ENCODE data around the gene PPP1R9A.

Gene PPP1R9A

DNA sequence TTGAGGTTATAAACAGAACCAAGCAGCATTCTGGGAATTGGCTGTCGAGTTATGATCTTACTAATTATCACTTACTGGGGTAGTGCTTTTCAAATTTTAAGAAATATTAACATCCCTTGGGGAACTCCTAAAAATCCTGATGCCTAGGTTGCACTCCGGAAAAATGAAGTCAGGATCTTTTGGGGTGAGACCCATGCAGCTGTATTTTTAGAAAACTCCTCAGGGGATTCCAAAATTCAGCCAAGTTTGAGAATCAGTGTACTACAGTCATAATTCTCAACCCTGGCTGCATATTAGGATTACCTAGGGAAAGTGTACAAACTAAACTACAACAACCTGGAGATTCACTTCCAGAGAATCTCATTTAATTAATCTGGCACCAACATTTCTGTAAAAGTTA, 17.2 kb upstream of the PPP1R9A start:
- Histone ChIP-seq H3K9ac (ENCODE audit: low read depth, low read length) (no peak overlapping the region), H3K4me1 (ENCODE audit: insufficient read depth, low read length) (no peaks in the 10 kb centered on the region), H3K4me3 (ENCODE audit: low read length) (no peak overlapping the region), H3K36me3 (ENCODE audit: insufficient read depth, low read length) (no peaks in the 10 kb centered on the region), H3K9me3 (ENCODE audit: insufficient read depth, low read depth, low read length) (no peaks in the 10 kb centered on the region), H3K27me3 (ENCODE audit: insufficient read depth, low read length) (no peaks in the 10 kb centered on the region), H3K27ac (ENCODE audit: low read depth, low read length) (no peak overlapping the region)
- WGBS: 93% methylated on average over 2 of the region's 2 CpGs

DNA sequence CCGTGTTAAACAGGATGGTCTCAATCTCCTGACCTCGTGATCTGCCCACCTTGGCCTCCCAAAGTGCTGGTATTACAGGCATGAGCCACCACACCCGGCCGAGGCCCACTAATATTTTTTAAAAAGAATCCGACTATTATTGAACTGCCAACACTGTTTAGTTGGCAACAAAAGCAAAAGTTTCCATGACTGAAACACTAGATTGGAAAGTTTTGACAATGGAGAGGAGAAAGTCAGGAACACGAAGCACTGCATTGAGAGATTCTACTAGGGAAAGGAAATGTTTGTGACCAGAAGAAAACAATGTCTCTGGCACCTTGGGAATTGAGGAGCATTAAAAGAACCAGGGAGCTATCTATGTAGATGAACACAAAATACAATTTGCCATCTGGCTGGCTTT, 13.7 kb upstream of the PPP1R9A start:
- WGBS: 92% methylated on average over 6 of the region's 6 CpGs
- Histone ChIP-seq H3K4me1 (ENCODE audit: insufficient read depth, low read length) (no peaks in the 10 kb centered on the region), H3K27ac (ENCODE audit: low read depth, low read length) (no peak overlapping the region), H3K9ac (ENCODE audit: low read depth, low read length) (no peak overlapping the region), H3K4me3 (ENCODE audit: low read length) (no peak overlapping the region), H3K36me3 (ENCODE audit: insufficient read depth, low read length) (no peaks in the 10 kb centered on the region), H3K9me3 (ENCODE audit: insufficient read depth, low read depth, low read length) (no peaks in the 10 kb centered on the region), H3K27me3 (ENCODE audit: insufficient read depth, low read length) (no peaks in the 10 kb centered on the region)

DNA sequence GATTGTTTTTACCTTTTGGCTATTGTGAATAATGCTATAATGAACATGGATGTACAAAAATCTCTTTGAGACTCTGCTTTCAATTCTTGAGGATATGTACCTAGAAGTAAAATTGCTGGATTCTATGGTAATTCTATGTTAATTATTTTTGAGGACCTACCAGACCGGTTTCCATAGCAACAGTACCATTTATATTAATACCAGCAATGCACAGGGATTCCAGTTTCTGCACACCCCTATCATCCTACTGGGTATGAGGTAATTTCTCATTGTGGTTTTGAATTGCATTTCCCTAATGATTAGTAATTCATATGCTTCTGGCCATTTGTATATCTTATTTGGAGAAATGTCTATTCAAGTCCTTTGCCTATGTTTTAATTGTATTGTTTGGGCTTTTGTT, 9.9 kb upstream of the PPP1R9A start:
- no CpG with 5 or more reads among the region's 1 CpG for WGBS
- Histone ChIP-seq H3K9me3 (ENCODE audit: insufficient read depth, low read depth, low read length) (no peaks in the 10 kb centered on the region), H3K4me1 (ENCODE audit: insufficient read depth, low read length) (no peaks in the 10 kb centered on the region), H3K9ac (ENCODE audit: low read depth, low read length) (no peak overlapping the region), H3K36me3 (ENCODE audit: insufficient read depth, low read length) (no peaks in the 10 kb centered on the region), H3K4me3 (ENCODE audit: low read length) (no peak overlapping the region), H3K27me3 (ENCODE audit: insufficient read depth, low read length) (no peaks in the 10 kb centered on the region), H3K27ac (ENCODE audit: low read depth, low read length) (no peak overlapping the region)

DNA sequence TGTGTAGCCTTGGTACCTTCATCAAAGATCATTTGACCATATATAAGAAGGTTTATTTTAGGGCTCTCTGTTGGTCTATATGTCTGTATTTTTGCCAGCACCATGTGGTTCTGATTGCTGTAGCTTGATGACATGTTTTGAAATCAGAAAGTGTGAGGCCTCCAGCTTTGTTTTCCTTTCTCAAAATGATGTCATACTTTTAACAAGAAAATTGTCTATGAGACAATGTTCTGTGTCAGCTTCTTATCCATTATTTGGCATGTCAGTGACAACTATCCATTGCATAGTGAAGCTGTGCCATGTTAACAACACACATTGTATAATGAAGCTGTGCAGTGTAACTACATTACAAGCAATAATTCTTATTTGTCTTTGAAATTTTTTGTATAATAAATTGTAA, 9.1 kb upstream of the PPP1R9A start:
- no peak overlapping the region for H3K4me3 ChIP-seq (ENCODE audit: low read length)
- no peak overlapping the region for H3K27ac ChIP-seq (ENCODE audit: low read depth, low read length)
- no peak overlapping the region for H3K9ac ChIP-seq (ENCODE audit: low read depth, low read length)
- no peaks in the 10 kb centered on the region for H3K4me1 ChIP-seq (ENCODE audit: insufficient read depth, low read length)
- H3K9me3 ChIP-seq (ENCODE audit: insufficient read depth, low read depth, low read length): no peaks in the 10 kb centered on the region
- H3K36me3 ChIP-seq (ENCODE audit: insufficient read depth, low read length): no peaks in the 10 kb centered on the region
- H3K27me3 ChIP-seq (ENCODE audit: insufficient read depth, low read length): no peaks in the 10 kb centered on the region

DNA sequence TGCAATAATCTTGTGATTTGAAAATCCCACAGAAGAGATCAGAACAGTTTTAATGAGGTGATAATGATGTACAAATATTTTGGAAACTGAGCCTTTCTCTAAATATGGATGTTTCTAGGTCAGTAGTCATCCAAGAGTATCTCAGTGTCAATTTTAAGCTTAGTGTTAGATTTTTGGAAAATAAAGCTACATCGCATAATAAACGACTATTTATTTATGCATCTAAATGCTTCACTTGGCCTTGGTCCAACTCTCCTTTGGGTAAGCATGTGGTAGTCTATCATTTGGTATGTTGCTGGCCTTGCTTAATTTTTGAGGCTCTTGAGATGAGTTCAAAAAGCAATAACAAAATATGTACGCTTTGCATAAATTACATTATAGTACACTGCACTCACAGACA, 5.4 kb upstream of the PPP1R9A start:
- no peaks in the 10 kb centered on the region for H3K9me3 ChIP-seq (ENCODE audit: insufficient read depth, low read depth, low read length)
- no peak overlapping the region for H3K9ac ChIP-seq (ENCODE audit: low read depth, low read length)
- H3K36me3 ChIP-seq (ENCODE audit: insufficient read depth, low read length): no peaks in the 10 kb centered on the region
- H3K4me1 ChIP-seq (ENCODE audit: insufficient read depth, low read length): peaks cover 6% of the 10 kb centered on the region
- WGBS: 100% methylated on average over 2 of the region's 3 CpGs
- H3K27ac ChIP-seq (ENCODE audit: low read depth, low read length): no peak overlapping the region
- no peak overlapping the region for H3K4me3 ChIP-seq (ENCODE audit: low read length)
- no peaks in the 10 kb centered on the region for H3K27me3 ChIP-seq (ENCODE audit: insufficient read depth, low read length)

DNA sequence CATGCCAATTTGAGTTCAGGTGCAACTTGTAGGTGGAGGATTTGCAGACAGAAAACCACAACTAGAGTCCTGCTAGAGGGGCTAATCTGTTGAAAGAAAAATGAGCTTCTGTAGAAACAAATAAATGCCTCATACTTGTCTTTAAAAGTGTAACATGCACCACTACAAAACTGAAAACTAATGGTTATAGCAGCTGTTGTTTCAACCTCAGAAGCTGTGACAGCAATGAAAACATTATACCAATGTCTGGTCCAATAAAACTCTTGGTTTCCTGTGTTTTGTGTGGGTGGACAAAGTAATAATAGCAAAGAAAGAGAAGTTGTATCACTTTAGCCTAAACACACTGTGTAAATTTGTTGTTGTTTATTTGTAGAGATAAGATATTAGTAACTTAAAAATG, 3.4 kb upstream of the PPP1R9A start:
- H3K27me3 ChIP-seq (ENCODE audit: insufficient read depth, low read length): no peaks in the 10 kb centered on the region
- no peak overlapping the region for H3K9ac ChIP-seq (ENCODE audit: low read depth, low read length)
- H3K4me3 ChIP-seq (ENCODE audit: low read length): no peak overlapping the region
- H3K4me1 ChIP-seq (ENCODE audit: insufficient read depth, low read length): peaks cover 12% of the 10 kb centered on the region
- H3K36me3 ChIP-seq (ENCODE audit: insufficient read depth, low read length): no peaks in the 10 kb centered on the region
- no peaks in the 10 kb centered on the region for H3K9me3 ChIP-seq (ENCODE audit: insufficient read depth, low read depth, low read length)
- H3K27ac ChIP-seq (ENCODE audit: low read depth, low read length): no peak overlapping the region

DNA sequence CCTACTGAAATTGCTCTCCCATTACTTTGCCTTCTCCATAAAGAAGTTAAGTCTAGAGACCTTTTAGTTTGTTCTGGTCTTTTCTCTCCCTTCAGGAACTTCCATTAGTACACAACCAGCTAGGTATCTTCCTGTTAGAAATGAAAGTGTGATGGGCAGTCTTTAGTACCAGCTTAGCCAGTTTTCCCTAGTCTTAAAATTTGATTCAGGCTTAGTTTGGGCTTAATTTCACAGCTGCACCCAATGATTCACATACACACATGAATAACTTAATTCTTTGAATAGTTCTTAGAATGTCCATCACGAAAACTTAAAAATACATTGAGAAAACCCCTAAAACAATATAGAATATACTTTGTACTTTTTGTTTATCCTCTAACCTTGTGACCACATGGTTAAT, 2.4 kb upstream of the PPP1R9A start:
- no peak overlapping the region for H3K4me3 ChIP-seq (ENCODE audit: low read length)
- no peak overlapping the region for H3K9ac ChIP-seq (ENCODE audit: low read depth, low read length)
- WGBS: 100% methylated on average over 1 of the region's 1 CpG
- H3K27me3 ChIP-seq (ENCODE audit: insufficient read depth, low read length): no peaks in the 10 kb centered on the region
- peaks cover 22% of the 10 kb centered on the region for H3K4me1 ChIP-seq (ENCODE audit: insufficient read depth, low read length)
- no peak overlapping the region for H3K27ac ChIP-seq (ENCODE audit: low read depth, low read length)
- H3K36me3 ChIP-seq (ENCODE audit: insufficient read depth, low read length): no peaks in the 10 kb centered on the region
- H3K9me3 ChIP-seq (ENCODE audit: insufficient read depth, low read depth, low read length): no peaks in the 10 kb centered on the region

DNA sequence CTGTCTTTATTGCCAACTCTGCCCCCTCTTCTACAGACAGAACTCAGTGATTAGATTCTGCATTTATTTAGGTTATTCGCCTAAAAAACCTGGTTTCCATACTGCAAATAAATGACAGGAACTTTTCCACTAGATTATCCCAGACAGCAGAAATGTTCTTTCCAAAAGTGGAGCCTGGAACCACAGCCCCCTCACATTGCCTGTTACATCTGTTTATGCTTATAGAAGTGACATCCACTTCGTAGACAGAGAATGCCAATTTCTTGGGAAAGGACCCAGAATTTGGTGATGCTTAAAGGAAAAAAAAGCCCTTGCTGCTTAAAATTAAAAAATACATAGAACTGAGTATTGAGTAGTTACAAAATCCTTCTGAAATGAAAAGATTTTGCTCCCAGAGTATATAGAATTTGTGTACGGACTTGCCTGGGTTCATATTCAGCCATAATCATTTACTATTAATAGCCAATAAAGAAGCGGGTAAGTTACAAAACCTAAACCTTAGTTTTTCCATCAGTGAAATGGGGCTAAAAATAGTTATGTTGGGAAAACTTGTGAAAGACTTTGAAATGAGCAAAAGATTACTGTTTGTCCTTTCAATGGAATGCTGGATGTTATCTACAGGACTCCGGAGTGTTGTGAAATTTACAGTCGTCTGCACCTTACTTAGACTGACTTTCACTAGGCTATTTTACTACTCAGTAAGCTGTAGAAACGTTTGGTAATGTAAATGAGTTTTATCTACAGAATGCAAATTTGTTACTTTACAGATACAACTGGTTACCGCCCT, 1.1 kb upstream of the PPP1R9A start:
- no peak overlapping the region for H3K4me3 ChIP-seq (ENCODE audit: low read length)
- H3K4me1 ChIP-seq (ENCODE audit: insufficient read depth, low read length): peaks cover 28% of the 10 kb centered on the region
- WGBS: 86% methylated on average over 4 of the region's 8 CpGs
- no peak overlapping the region for H3K9ac ChIP-seq (ENCODE audit: low read depth, low read length)
- H3K27ac ChIP-seq (ENCODE audit: low read depth, low read length): no peak overlapping the region
- H3K36me3 ChIP-seq (ENCODE audit: insufficient read depth, low read length): no peaks in the 10 kb centered on the region
- no peaks in the 10 kb centered on the region for H3K9me3 ChIP-seq (ENCODE audit: insufficient read depth, low read depth, low read length)
- H3K27me3 ChIP-seq (ENCODE audit: insufficient read depth, low read length): no peaks in the 10 kb centered on the region

DNA sequence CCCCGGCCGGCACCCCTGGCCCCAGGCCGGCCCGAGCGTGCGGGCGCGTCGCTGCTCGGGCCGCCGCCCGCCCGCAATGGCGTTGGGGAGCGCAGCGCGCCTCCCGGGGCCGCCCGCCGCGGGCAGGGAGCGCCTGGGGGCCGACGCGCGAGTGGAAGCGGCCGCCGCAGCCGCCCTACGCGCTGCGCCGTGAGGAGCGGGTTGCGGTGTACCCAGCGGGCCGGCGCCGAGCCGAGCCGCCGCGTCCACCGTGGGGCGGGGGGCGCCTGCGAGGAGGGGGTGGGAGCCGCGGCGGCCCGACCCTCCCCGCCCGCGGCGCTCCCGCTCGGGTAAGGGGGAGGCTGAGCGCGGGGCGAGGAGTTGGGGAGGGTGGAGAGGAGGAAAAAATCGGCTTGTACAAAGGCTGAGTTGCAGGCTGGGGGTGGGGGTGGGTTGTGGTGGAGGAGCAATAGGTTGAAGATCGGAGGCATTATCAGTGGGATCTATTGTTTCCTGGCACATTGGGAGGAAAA, 473 bp downstream of the PPP1R9A start:
- Histone ChIP-seq H3K4me1 (ENCODE audit: insufficient read depth, low read length) (peaks cover 42% of the 10 kb centered on the region), H3K27ac (ENCODE audit: low read depth, low read length) (peak overlapping the region; percentile 88), H3K4me3 (ENCODE audit: low read length) (peak overlapping the region; percentile 86), H3K9ac (ENCODE audit: low read depth, low read length) (peak overlapping the region; percentile 93), H3K9me3 (ENCODE audit: insufficient read depth, low read depth, low read length) (no peaks in the 10 kb centered on the region), H3K36me3 (ENCODE audit: insufficient read depth, low read length) (no peaks in the 10 kb centered on the region), H3K27me3 (ENCODE audit: insufficient read depth, low read length) (no peaks in the 10 kb centered on the region)
- under 1% methylated on average over 65 of the region's 65 CpGs for WGBS

DNA sequence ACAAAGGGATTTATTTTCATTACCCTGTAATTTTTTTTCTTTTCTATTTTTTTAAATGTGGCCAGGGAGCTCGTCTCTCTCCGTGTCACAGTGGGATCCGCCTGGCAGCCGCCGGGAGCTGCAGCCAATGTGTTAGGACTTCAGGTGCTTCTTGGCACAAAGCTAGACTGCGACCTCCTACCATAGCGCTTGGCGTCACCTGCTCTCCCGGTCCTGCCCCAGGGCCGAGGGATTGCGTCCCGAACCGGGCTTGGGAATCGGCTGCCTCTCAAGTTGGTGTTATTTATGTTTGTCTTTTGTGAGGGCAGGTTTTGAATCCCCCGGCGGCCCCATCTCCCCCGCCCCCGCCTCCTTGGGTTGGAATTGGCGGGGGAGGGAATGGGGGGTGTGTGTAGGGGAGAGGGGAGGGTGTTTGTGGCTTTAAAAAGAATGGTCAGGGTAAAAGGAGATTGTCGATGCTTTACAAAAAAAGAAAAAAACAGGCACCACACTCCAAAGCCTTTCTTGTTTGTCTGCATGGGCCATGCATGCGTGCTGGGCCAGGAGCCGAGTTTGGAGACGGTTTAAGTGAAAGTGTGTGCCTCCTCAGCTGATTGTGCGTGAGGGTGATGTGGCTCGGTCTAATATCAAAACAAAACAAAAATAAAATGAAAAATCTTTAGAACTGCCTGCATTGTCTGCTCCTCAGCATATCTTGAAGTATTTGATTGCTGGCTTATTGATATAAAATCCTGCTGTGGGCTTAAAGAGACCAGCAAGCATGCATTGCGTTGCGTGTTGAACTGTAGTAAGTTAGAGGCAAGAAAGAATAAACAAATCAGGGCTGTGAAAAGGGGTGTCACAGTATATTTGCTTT, 1.2 kb downstream of the PPP1R9A start:
- peak overlapping the region; percentile 93 for H3K9ac ChIP-seq (ENCODE audit: low read depth, low read length)
- peak overlapping the region; percentile 86 for H3K4me3 ChIP-seq (ENCODE audit: low read length)
- 2% methylated on average over 25 of the region's 27 CpGs for WGBS
- H3K4me1 ChIP-seq (ENCODE audit: insufficient read depth, low read length): peaks cover 49% of the 10 kb centered on the region
- H3K27ac ChIP-seq (ENCODE audit: low read depth, low read length): peak overlapping the region; percentile 88
- H3K27me3 ChIP-seq (ENCODE audit: insufficient read depth, low read length): no peaks in the 10 kb centered on the region
- no peaks in the 10 kb centered on the region for H3K36me3 ChIP-seq (ENCODE audit: insufficient read depth, low read length)
- H3K9me3 ChIP-seq (ENCODE audit: insufficient read depth, low read depth, low read length): no peaks in the 10 kb centered on the region

DNA sequence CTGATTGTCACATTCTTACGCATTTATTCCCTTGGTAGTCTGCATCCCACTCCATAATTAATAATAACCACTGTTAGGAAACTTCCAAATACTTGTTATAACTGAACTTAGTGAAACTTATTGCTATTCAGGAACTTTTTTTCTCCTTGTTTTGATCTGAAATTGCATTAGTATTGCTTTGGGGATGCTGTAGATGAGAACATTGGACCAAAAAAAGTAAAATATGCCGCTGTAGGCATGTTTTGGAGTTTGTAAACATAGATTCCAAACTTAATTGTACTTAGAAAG, 1.7 kb downstream of the PPP1R9A start:
- H3K4me3 ChIP-seq (ENCODE audit: low read length): peak overlapping the region; percentile 86
- no peaks in the 10 kb centered on the region for H3K27me3 ChIP-seq (ENCODE audit: insufficient read depth, low read length)
- no peaks in the 10 kb centered on the region for H3K9me3 ChIP-seq (ENCODE audit: insufficient read depth, low read depth, low read length)
- peak overlapping the region; percentile 93 for H3K9ac ChIP-seq (ENCODE audit: low read depth, low read length)
- H3K27ac ChIP-seq (ENCODE audit: low read depth, low read length): peak overlapping the region; percentile 88; the same call in 1 of the 2 replicates
- H3K4me1 ChIP-seq (ENCODE audit: insufficient read depth, low read length): peaks cover 55% of the 10 kb centered on the region
- no peaks in the 10 kb centered on the region for H3K36me3 ChIP-seq (ENCODE audit: insufficient read depth, low read length)
- 75% methylated on average over 2 of the region's 2 CpGs for WGBS

Data from HUES64 (cell line).